ENCODE measurements around the gene HAND2. TPM values are rescaled to one million over a fixed set of nuclear protein-coding genes. Genes with fewer than 3 reads are reported as not detected.

The HAND2 gene
- total and polyA plus RNA-seq, 2 experiments from 2014 or later: 0.15 TPM; not detected in 1

DNA sequence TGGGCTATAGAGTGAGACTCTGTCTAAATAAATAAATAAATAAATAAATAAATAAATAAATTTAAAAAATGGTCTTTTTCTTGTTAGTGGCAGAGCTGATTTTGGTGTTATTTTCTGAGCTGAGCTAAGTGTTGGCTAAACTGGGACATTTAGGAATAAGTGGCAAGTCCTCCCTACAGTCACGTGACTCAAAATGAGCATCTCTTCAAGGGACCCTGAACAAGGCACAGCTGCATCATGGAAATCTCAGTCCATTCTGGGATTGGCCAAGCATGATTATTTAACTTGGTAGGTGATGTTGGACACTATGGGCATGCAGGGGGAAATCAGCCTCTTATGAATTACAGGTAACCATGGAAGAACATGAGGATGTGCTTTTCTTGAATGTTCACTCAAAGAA is 42.0 kb downstream of the HAND2 start (continued):
- TF ChIP-seq CTCF (conservative IDR thresholded peaks at IDR 0.05; ENCODE audit: low read depth in 2 of 2) (no peak), ZNF331 (CRISPR knock-in tag; IDR thresholded peaks at IDR 0.05; ENCODE audit: low read depth) (no peak), POLR2AphosphoS5 (IDR thresholded peaks at IDR 0.05; ENCODE audit: low read depth) (no peak)
- TF ChIP-seq, protein P1, sequence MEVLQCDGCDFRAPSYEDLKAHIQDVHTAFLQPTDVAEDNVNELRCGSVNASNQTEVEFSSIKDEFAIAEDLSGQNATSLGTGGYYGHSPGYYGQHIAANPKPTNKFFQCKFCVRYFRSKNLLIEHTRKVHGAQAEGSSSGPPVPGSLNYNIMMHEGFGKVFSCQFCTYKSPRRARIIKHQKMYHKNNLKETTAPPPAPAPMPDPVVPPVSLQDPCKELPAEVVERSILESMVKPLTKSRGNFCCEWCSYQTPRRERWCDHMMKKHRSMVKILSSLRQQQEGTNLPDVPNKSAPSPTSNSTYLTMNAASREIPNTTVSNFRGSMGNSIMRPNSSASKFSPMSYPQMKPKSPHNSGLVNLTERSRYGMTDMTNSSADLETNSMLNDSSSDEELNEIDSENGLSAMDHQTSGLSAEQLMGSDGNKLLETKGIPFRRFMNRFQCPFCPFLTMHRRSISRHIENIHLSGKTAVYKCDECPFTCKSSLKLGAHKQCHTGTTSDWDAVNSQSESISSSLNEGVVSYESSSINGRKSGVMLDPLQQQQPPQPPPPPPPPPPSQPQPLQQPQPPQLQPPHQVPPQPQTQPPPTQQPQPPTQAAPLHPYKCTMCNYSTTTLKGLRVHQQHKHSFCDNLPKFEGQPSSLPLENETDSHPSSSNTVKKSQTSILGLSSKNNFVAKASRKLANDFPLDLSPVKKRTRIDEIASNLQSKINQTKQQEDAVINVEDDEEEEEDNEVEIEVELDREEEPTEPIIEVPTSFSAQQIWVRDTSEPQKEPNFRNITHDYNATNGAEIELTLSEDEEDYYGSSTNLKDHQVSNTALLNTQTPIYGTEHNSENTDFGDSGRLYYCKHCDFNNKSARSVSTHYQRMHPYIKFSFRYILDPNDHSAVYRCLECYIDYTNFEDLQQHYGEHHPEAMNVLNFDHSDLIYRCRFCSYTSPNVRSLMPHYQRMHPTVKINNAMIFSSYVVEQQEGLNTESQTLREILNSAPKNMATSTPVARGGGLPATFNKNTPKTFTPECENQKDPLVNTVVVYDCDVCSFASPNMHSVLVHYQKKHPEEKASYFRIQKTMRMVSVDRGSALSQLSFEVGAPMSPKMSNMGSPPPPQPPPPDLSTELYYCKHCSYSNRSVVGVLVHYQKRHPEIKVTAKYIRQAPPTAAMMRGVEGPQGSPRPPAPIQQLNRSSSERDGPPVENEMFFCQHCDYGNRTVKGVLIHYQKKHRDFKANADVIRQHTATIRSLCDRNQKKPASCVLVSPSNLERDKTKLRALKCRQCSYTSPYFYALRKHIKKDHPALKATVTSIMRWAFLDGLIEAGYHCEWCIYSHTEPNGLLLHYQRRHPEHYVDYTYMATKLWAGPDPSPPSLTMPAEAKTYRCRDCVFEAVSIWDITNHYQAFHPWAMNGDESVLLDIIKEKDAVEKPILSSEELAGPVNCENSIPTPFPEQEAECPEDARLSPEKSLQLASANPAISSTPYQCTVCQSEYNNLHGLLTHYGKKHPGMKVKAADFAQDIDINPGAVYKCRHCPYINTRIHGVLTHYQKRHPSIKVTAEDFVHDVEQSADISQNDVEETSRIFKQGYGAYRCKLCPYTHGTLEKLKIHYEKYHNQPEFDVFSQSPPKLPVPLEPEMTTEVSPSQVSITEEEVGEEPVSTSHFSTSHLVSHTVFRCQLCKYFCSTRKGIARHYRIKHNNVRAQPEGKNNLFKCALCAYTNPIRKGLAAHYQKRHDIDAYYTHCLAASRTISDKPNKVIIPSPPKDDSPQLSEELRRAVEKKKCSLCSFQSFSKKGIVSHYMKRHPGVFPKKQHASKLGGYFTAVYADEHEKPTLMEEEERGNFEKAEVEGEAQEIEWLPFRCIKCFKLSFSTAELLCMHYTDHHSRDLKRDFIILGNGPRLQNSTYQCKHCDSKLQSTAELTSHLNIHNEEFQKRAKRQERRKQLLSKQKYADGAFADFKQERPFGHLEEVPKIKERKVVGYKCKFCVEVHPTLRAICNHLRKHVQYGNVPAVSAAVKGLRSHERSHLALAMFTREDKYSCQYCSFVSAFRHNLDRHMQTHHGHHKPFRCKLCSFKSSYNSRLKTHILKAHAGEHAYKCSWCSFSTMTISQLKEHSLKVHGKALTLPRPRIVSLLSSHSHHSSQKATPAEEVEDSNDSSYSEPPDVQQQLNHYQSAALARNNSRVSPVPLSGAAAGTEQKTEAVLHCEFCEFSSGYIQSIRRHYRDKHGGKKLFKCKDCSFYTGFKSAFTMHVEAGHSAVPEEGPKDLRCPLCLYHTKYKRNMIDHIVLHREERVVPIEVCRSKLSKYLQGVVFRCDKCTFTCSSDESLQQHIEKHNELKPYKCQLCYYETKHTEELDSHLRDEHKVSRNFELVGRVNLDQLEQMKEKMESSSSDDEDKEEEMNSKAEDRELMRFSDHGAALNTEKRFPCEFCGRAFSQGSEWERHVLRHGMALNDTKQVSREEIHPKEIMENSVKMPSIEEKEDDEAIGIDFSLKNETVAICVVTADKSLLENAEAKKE (CRISPR knock-in tag; IDR thresholded peaks at IDR 0.05): no peak

- no peaks in the 10 kb centered on the region for H3K36me3 ChIP-seq (ENCODE audit: insufficient read depth)
- peaks cover 8% of the 10 kb centered on the region; the same call in 1 of the 2 replicates for H3K27me3 ChIP-seq (ENCODE audit: insufficient read depth)
- H3F3A ChIP-seq (replicated peaks; ENCODE audit: low read depth): peaks cover 5% of the 10 kb centered on the region; the same call in 1 of the 2 replicates
- Mint-ChIP-seq H3K36me3 (ENCODE audit: low read depth) (no peaks in the 10 kb centered on the region), H3K9me3 (no peaks in the 10 kb centered on the region; the same call in 2 of the 3 replicates), H3K27ac (no peak overlapping the region), H3K4me1 (peaks cover 29% of the 10 kb centered on the region), H3K4me3 (no peak overlapping the region), H3K27me3 (ENCODE audit: insufficient read depth, low read depth, poor library complexity) (no peaks in the 10 kb centered on the region)
- no peak overlapping the region for H3K27ac ChIP-seq (ENCODE audit: low read depth)
- H4K20me1 ChIP-seq (replicated peaks; ENCODE audit: insufficient read depth): no peaks in the 10 kb centered on the region
- H3K4me1 ChIP-seq (ENCODE audit: insufficient read depth): peaks cover 26% of the 10 kb centered on the region
- H3K9me2 ChIP-seq (ENCODE audit: insufficient read depth): peaks cover 4% of the 10 kb centered on the region; the same call in 1 of the 2 replicates
- H3K79me2 ChIP-seq (replicated peaks; ENCODE audit: insufficient read depth): no peaks in the 10 kb centered on the region
- ATAC-seq (no peak), DNase-seq (ENCODE audit: low spot score) (no peak)
- no peak overlapping the region for H3K4me2 ChIP-seq
- peak overlapping the region; percentile 16; the same call in 1 of the 2 replicates for H2AFZ ChIP-seq
- H3K4me3 ChIP-seq: no peak overlapping the region
- TF ChIP-seq EZH2phosphoT487 (IDR thresholded peaks at IDR 0.05; ENCODE audit: unreplicated experiment) (no peak), EZH2 (IDR thresholded peaks at IDR 0.05; ENCODE audit: low read depth, unreplicated experiment) (no peak), CTCF (conservative IDR thresholded peaks at IDR 0.05; ENCODE audit: low read depth in 2 of 2) (no peak), ZNF331 (CRISPR knock-in tag; IDR thresholded peaks at IDR 0.05; ENCODE audit: low read depth) (no peak), NANOG (IDR thresholded peaks at IDR 0.05; ENCODE audit: borderline replicate concordance) (no peak), STAT1 (IDR thresholded peaks at IDR 0.05; ENCODE audit: unreplicated experiment) (no peak), CREB1 (CRISPR knock-in tag; IDR thresholded peaks at IDR 0.05; ENCODE audit: low read depth) (no peak)
- TF ChIP-seq, protein P2, sequence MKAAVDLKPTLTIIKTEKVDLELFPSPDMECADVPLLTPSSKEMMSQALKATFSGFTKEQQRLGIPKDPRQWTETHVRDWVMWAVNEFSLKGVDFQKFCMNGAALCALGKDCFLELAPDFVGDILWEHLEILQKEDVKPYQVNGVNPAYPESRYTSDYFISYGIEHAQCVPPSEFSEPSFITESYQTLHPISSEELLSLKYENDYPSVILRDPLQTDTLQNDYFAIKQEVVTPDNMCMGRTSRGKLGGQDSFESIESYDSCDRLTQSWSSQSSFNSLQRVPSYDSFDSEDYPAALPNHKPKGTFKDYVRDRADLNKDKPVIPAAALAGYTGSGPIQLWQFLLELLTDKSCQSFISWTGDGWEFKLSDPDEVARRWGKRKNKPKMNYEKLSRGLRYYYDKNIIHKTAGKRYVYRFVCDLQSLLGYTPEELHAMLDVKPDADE (IDR thresholded peaks at IDR 0.05): no peak
Measured at GRCh38 chr4:173486714-173487392, 43.2 kb downstream of the HAND2 start.

Data from GM23338 (cell line).